GM19351 (cell line): ENCODE measurements around the gene CCNC.

Experiments used
- ATAC-seq: cut with Tn5 transposase; IDR thresholded peaks from one replicate; pipeline ENCODE4 v1.9.1; 2021; ENCODE audit warnings: mild to moderate bottlenecking, moderate library complexity; ENCODE audit not compliant: unreplicated experiment

The CCNC gene

GRCh38 chr6:99550046-99550748 is 18.3 kb downstream of the CCNC start:
- ATAC-seq: no peak

GRCh38 chr6:99548706-99549105 is 19.8 kb downstream of the CCNC start:
- no peak for ATAC-seq

GRCh38 chr6:99547526-99547925 is 20.9 kb downstream of the CCNC start:
- no peak for ATAC-seq

GRCh38 chr6:99545442-99545841 is 23.0 kb downstream of the CCNC start:
- ATAC-seq: no peak

- ATAC-seq: no peak
Measured at GRCh38 chr6:99543968-99544367, 24.5 kb downstream of the CCNC start.

- no peak for ATAC-seq
Measured at GRCh38 chr6:99530627-99531026, 37.8 kb downstream of the CCNC start.

- no peak for ATAC-seq
Measured at GRCh38 chr6:99522531-99522930, 45.9 kb downstream of the CCNC start.

- peak; percentile 33 for ATAC-seq
Measured at GRCh38 chr6:99521633-99522151, 46.8 kb downstream of the CCNC start.

GRCh38 chr6:99520855-99521632 is 47.4 kb downstream of the CCNC start:
- ATAC-seq: peak; percentile 88

GRCh38 chr6:99519446-99519845 is 49.0 kb downstream of the CCNC start:
- ATAC-seq: no peak

- ATAC-seq: no peak
Measured at GRCh38 chr6:99514089-99514488, 54.4 kb downstream of the CCNC start.

GRCh38 chr6:99512033-99512432 is 56.4 kb downstream of the CCNC start:
- ATAC-seq: no peak

GRCh38 chr6:99507648-99508047 is 60.8 kb downstream of the CCNC start:
- no peak for ATAC-seq

- no peak for ATAC-seq
Measured at GRCh38 chr6:99501762-99502161, 66.7 kb downstream of the CCNC start.

- ATAC-seq: no peak
Measured at GRCh38 chr6:99498421-99498820, 70.0 kb downstream of the CCNC start.

- ATAC-seq: no peak
Measured at GRCh38 chr6:99495466-99495865, 73.0 kb downstream of the CCNC start.
